ENCODE data around the gene UROS.

- TF ChIP-seq CTCF (IDR thresholded peaks at IDR 0.05) (no peak), TEAD4 (CRISPR knock-in tag; IDR thresholded peaks at IDR 0.05) (no peak), CBFB (CRISPR knock-in tag; IDR thresholded peaks at IDR 0.05; ENCODE audit: low read depth) (no peak)
Observed at GRCh38 chr10:125801574-125801973, 21.5 kb downstream of the UROS start.

Measured in WTC11 (cell line).